KBM-7 (cell line): ENCODE measurements around the gene NRDC.
"Not testable (repeated sequence)": the region's sequence is repeated elsewhere in the genome, so short reads cannot be mapped to it uniquely, and the experiment has no call there.

Experiments
- DNase-seq: peaks from one replicate; pipeline ENCODE4 v3.0.0-alpha.2; 2015
- in situ Hi-C: fragments of 300-500 bp; cut with MboI; formaldehyde crosslinking; loops from 2 replicates; pipeline ENCODE4 v1.14.3; 2020; ENCODE audit warnings: low sequenced_read_pairs, low pct_unique_long_range_greater_than_20kb, mixed read lengths

The NRDC gene

DNA sequence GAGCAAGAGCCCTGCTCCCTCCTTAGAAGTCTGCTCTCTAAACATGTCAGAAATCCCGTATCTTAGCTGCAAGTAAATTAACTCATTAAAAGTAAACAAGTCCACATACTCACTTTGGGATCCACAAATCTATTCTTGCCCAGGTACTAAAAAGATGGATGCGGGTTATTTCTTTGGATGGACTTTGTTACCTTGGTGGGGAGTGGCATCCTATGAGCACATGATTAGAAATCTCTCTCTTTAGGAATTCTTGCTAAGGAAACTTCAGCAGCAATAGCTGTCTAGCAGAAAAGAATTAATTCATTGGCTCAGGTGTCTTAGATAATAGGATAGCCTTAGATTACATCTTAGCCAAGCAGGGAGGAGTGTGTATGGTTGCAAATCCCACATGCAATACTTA lies 25.2 kb downstream of the NRDC start:
- in situ Hi-C loops: no loop called here
- DNase-seq: no peak

- DNase-seq: no peak
Measured at GRCh38 chr1:51851882-51852396, 26.6 kb downstream of the NRDC start.

GRCh38 chr1:51850420-51851223 lies 27.9 kb downstream of the NRDC start:
- DNase-seq: peak; percentile 74
- in situ Hi-C loops: no loop called here

More at GRCh38 chr1:51851882-51852396, 26.6 kb downstream of the NRDC start:
- in situ Hi-C loops: no loop called here

DNA sequence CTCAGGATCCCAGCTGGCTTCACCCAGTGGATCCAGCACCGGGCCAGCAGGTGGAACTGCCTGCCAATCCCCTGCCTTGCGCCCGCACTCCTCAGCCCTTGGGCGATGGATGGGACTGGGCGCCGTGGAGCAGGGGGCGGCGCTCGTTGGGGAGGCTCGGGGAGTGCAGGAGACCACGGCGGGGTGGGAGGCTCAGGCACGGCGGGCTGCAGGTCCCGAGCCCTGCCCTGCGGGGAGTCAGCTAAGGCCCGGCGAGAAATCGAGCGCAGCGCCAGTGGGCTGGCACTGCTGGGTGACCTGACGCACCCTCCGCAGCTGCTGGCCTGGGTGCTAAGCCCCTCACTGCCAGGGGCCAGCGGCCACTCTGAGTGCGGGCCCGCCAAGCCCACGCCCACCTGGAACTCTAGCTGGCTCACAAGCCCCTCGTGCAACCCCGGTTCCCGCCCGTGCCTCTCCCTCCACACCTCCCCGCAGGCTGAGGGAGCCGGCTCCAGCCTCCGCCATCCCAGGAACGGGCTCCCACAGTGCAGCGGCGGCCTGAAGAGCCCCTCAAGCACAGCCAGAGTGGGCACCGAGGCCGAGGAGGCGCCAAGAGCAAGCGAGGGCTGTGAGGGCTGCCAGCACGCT lies 31.1 kb downstream of the NRDC start:
- no peak for DNase-seq
- in situ Hi-C loops: no loop called here

- in situ Hi-C loops: no loop called here
- DNase-seq: no peak
Measured at GRCh38 chr1:51843948-51844347, 34.6 kb downstream of the NRDC start.

GRCh38 chr1:51842261-51842660 lies 36.3 kb downstream of the NRDC start:
- no peak for DNase-seq
- in situ Hi-C loops: no loop called here

- in situ Hi-C loops: no loop called here
- no peak for DNase-seq
Measured at GRCh38 chr1:51840743-51841461, 37.6 kb downstream of the NRDC start.

- DNase-seq: no peak
- in situ Hi-C loops: no loop called here
Measured at GRCh38 chr1:51840182-51840581, 38.3 kb downstream of the NRDC start.

- no peak for DNase-seq
- in situ Hi-C loops: no loop called here
Measured at GRCh38 chr1:51839094-51839493, 39.4 kb downstream of the NRDC start.

GRCh38 chr1:51837243-51837642 lies 41.3 kb downstream of the NRDC start:
- in situ Hi-C loops: no loop called here
- DNase-seq: no peak

DNA sequence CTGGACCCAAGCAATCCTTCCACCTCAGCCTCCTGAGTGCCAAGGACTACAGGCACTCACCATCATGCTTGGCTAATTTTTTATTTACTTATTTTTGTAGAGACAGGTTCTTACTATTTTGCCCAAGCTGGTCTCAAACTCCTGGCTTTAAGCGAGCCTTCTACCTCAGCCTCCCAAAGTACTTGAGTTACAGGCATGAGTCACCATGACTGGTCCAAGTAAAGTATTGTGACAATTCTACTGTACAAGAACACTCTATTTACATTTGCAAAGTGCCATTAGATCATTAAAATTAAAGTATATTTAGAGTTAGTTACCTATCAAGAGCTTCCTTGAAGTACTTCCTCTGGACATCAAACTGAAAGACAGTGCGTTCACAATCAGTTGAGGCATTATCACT lies 44.8 kb downstream of the NRDC start:
- no peak for DNase-seq
- in situ Hi-C loops: no loop called here

DNA sequence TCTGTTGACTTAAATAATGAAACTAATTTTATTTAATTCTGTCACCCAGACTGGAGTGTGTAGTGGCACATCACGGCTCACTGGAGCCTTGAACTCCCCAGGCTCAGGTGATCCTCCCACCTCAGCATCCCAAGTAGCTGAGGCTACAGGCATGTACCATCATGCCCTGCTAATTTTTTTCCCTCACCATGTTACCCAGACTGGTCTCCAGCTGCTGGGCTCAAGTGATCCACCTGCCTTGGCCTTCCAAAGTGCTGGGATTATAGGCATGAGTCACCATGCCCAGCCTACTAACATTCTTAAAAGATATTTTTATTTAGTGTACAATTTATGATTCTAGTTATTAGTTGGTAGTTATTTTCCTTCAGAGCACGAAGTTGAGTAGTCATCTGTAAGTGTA lies 49.5 kb downstream of the NRDC start:
- no peak for DNase-seq
- in situ Hi-C loops: no loop called here

- in situ Hi-C loops: no loop called here
- no peak for DNase-seq
Measured at GRCh38 chr1:51819810-51820209, 58.7 kb downstream of the NRDC start.

DNA sequence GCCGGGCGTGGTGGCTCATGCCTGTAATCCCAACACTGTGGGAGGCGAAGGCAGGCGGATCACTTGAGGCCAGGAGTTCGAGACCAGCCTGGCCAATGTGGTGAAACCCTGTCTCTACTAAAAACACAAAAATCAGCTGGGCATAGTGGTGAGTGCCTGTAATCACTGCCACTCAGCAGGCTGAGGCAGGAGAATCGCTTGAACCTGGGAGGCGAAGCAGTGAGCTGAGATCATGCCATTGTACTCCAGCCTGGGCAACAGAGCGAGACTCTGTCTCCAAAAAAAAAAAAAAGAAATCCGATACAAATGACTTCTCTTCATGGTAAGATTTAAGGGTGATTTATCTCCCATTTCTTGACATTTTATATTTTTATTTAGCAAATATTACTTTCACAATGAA lies 59.5 kb downstream of the NRDC start:
- DNase-seq, in situ Hi-C loops: not testable (repeated sequence)

- in situ Hi-C loops: no loop called here
- no peak for DNase-seq
Measured at GRCh38 chr1:51818487-51818886, 60.0 kb downstream of the NRDC start.

DNA sequence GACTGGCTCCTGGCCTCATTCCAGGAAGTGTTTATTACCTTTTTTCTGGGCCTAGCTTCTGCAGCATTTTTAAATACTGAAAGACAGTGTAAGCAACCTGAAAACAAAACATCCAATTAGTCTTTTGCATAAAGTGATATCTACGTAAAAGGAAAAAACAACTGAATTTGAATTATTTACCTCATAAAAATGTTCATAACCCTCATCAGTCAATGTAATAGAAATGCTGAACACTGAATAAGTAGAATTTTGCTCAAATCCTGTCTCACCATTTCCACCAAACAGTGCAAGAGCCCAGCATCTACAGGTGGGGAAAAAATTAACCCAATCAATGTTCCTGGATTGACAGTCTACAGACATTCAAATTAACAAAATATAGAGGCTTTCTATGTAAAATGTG lies 64.0 kb downstream of the NRDC start:
- no peak for DNase-seq
- in situ Hi-C loops: no loop called here

GRCh38 chr1:51799372-51799771 lies 79.2 kb downstream of the NRDC start:
- no peak for DNase-seq
- in situ Hi-C loops: no loop called here

DNA sequence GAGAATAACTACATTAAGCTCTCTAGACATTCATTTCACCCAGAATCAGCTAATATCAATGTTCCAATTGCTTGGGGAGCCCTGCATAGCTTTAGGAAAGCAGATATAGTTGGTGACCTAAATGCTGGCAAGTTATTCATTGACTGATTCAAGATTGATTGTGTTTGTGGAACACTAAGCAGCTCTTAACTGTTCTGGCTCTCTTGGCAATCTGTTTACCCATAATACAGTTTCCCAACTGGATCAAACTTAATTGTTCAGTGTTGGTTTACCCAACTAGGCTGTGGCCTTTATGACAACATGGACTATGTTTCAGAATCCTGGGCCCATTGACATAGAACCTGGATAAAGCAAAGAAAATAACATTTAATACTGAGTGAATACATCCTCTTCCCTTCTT lies 83.7 kb downstream of the NRDC start:
- in situ Hi-C loops: no loop called here
- no peak for DNase-seq

- in situ Hi-C loops: no loop called here
- no peak for DNase-seq
Measured at GRCh38 chr1:51794260-51794659, 84.3 kb downstream of the NRDC start.

DNA sequence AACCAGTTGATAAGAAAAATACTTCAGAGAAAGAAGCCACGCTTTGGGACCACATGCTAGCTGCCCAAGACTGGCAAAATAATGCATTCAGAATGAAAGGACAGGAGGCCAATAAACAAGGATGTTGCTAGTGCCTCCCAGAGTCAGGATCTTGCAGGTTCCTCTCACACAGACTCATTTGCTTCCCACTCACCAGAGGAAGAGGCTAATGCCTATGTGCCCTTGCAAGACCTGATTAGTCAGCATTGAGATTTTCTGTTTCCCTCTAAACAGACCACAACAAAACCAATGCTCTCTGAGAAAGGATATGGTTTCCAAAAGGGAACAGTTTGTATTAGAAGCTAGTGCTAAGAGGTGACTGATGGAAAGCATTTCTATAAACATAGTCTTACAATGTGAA lies 85.7 kb downstream of the NRDC start:
- peak; percentile 21 for DNase-seq
- in situ Hi-C loops: no loop called here
